Stomach (tissue), 9 donors: ENCODE measurements around the gene MCRIP2. TPM values are rescaled to one million over a fixed set of nuclear protein-coding genes. Genes with fewer than 3 reads are reported as not detected.

Experiments
- DNase-seq, 2 donors: peaks; one replicate each; pipeline versions ENCODE4 v3.0.0 to v3.0.0-alpha.2; 2013 to 2019
- H3K27ac ChIP-seq, 5 donors: fragments of 200-600 bp in 4 of 5; sonication (generic) in 4 of 5; one replicate each; pipeline ENCODE4 v1.5.1; 2013 to 2019; ENCODE audit warnings: mild to moderate bottlenecking in 1 of 5, moderate library complexity in 1 of 5
- H3K27me3 ChIP-seq, 3 donors: fragments of 200-600 bp; sonication (generic); one replicate each; pipeline ENCODE4 v1.5.1; 2017 to 2019; ENCODE audit warnings: mixed run types in 1 of 3
- H3K36me3 ChIP-seq, 4 donors: fragments of 200-600 bp; sonication (generic); 1 replicate in 3 of 4; 2 replicates in 1 of 4; pipeline ENCODE4 v1.5.1; 2016 to 2019
- H3K4me1 ChIP-seq, 4 donors: fragments of 200-600 bp; sonication (generic); one replicate each; pipeline ENCODE4 v1.5.1; 2016 to 2019
- H3K4me3 ChIP-seq, 4 donors: fragments of 200-600 bp; sonication (generic) in 3 of 4; one replicate each; pipeline ENCODE4 v1.5.1; 2016 to 2019; ENCODE audit warnings: mild to moderate bottlenecking in 1 of 4
- H3K9me3 ChIP-seq, 4 donors: fragments of 200-600 bp; sonication (generic); one replicate each; pipeline ENCODE4 v1.5.1; 2016 to 2019
- CTCF ChIP-seq, 7 experiments: fragments of 450-650 bp in 4 of 7; fragments of 200-600 bp in 3 of 7; sonication (generic) in 3 of 7; IDR thresholded peaks; one replicate each; pipeline ENCODE4 v1.5.1; 2016 to 2019; ENCODE audit warnings: antibody characterized with exemption in 7 of 7, control low read depth in 2 of 7, mild to moderate bottlenecking in 1 of 7
- EP300 ChIP-seq: sonication (generic); formaldehyde crosslinking; IDR thresholded peaks from one replicate; pipeline ENCODE4 v1.6.1; 2017; ENCODE audit warnings: antibody characterized with exemption
- POLR2A ChIP-seq, 4 donors: fragments of 450-650 bp; IDR thresholded peaks; one replicate each; pipeline ENCODE4 v1.6.1; 2016; ENCODE audit warnings: antibody characterized with exemption in 4 of 4, control low read depth in 2 of 4, mild to moderate bottlenecking in 1 of 4, moderate library complexity in 1 of 4
- POLR2AphosphoS5 ChIP-seq, 3 donors: sonication (generic); formaldehyde crosslinking; IDR thresholded peaks; one replicate each; pipeline ENCODE4 v1.6.1; 2016; ENCODE audit warnings: antibody characterized with exemption in 3 of 3
- WGBS, 5 donors: extraction: QIAGEN DNeasy Blood & Tissue Kit in 3 of 5; methylation state at CpG; one replicate each; pipeline versions ENCODE4 v1.1.5 to v1.1.7; 2013 to 2018; 5-methylcytosine and 5-hydroxymethylcytosine counted together
- intact Hi-C: fragments of 100-400 bp; cut with DNase I; formaldehyde crosslinking; loops from one replicate; pipeline ENCODE4 v1.15.1; 2023; ENCODE audit warnings: low total_unique reads
- polyA plus RNA-seq, 3 donors: library from polyadenylated mRNA; stranded (reverse); fragments of 200-250 nt; gene quantifications; one replicate each; pipeline ENCODE4 v1.2.3, GENCODE V29; 2013
- total RNA-seq, 5 donors: library from RNA; depleted of rRNA; stranded (reverse); fragments of >200 nt; gene quantifications; one replicate each; pipeline versions ENCODE4 v1.1.0 to v1.2.3, GENCODE V29; 2014 to 2016
- donor health status: healthy with polysubstance abuse.
- donor health status: Bipolar disorder and iron deficiency.
- donor health status: healthy.

Gene MCRIP2
- total and polyA plus RNA-seq, 8 donors = 14.0 to 440 (median 89.5) TPM

- Histone ChIP-seq H3K27me3 (peaks cover 0 to 18% (median 0%) of the 10 kb centered on the region in 3 donors), H3K4me3 (peak overlapping the region in 1 of 4 donors; percentile 9), H3K27ac (no peak overlapping the region), H3K9me3 (no peaks in the 10 kb centered on the region), H3K4me1 (peaks cover 34 to 63% (median 61%) of the 10 kb centered on the region in 4 donors), H3K36me3 (peaks cover 27 to 33% (median 31%) of the 10 kb centered on the region in 4 donors)
- intact Hi-C loops = no loop called here
- peak; percentile 83 to 93 for DNase-seq
- no peak for TF ChIP-seq EP300
- peak in 1 of 3 donors; percentile 53 for TF ChIP-seq POLR2AphosphoS5 (IDR thresholded peaks at IDR 0.05)
- 43 to 63% (median 44%) methylated on average over 16 to 23 of the region's 23 CpGs for WGBS, 5 donors
Observed at GRCh38 chr16:676913-677312, 35.3 kb downstream of the MCRIP2 start.

DNA sequence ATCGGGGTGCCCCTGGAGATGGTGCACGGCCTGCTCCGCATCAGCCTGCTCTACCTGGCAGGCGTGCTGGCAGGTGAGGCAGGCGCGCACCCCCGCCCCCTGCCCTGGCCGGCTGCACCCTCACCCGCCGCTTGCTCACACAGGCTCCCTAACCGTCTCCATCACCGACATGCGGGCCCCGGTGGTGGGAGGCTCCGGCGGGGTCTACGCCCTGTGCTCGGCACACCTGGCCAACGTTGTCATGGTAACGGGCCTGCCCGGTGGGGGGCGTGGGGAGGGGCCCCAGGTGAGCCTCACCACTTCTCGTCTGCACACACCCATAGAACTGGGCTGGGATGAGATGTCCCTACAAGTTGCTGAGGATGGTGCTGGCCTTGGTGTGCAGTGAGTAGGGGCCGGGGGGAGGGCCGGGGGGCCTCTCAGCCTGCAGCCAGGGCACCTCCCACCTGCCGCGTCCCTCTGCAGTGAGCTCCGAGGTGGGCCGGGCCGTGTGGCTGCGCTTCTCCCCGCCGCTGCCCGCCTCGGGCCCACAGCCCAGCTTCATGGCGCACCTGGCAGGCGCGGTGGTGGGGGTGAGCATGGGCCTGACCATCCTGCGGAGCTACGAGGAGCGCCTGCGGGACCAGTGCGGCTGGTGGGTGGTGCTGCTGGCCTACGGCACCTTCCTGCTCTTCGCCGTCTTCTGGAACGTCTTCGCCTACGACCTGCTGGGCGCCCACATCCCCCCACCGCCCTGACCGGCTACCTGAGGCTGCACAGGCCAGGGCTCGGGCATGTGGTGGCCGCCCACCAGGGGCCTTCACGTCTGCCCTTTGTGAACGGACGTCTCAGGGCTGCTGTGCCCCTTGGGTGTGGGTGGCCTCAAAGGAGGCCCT lies 35.9 kb downstream of the MCRIP2 start:
- 42 to 60% (median 47%) methylated on average over 31 to 57 of the region's 57 CpGs for WGBS, 5 donors
- Histone ChIP-seq H3K4me1 (peaks cover 41 to 70% (median 67%) of the 10 kb centered on the region in 4 donors), H3K27ac (no peak overlapping the region), H3K9me3 (no peaks in the 10 kb centered on the region), H3K27me3 (peaks cover 0 to 18% (median 0%) of the 10 kb centered on the region in 3 donors), H3K36me3 (peaks cover 27 to 33% (median 31%) of the 10 kb centered on the region in 4 donors), H3K4me3 (peak overlapping the region in 1 of 4 donors; percentile 9)
- intact Hi-C loops = no loop called here
- DNase-seq = no peak
- no peak for TF ChIP-seq POLR2A (IDR thresholded peaks at IDR 0.05)
- no peak for TF ChIP-seq CTCF (IDR thresholded peaks at IDR 0.05)
- TF ChIP-seq POLR2AphosphoS5 (IDR thresholded peaks at IDR 0.05) = no peak
- no peak for TF ChIP-seq EP300

DNA sequence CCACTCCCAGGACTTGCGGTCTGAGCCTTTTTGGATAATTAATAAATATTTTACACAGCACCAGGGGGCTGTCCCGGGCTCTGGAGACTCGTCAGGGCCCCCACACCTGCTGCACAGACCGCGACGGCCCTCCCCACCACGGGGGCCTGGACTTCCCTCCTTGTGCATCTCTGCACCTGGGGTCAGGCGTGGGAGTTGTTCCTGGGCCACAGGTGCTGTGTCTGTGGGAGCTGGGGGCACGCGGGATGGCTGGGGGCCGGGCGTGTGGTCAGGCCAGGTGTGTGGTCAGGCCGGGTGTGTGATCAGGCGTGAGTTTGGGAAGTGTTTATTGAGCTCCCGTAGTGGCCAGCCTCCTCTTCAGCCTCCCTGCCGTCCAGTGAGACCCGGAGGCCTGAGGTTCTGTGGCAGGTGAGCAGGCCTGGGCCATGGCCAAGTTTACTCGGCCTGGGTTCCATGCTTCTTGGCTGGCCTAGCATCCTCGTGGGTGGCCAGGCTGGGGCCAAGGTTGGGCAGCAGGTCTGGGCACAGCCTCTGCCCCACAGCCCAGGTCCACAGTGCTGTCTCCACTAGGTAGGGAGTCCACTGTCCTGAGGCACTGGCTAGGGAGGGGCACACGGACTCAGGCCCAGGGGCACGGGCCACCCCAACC lies 36.7 kb downstream of the MCRIP2 start:
- intact Hi-C loops = no loop called here
- Histone ChIP-seq H3K27ac (peak overlapping the region in 3 of 5 donors; percentile 62 to 95 (median 93)), H3K27me3 (peaks cover 0 to 18% (median 0%) of the 10 kb centered on the region in 3 donors), H3K9me3 (no peaks in the 10 kb centered on the region), H3K4me1 (peaks cover 49 to 78% (median 75%) of the 10 kb centered on the region in 4 donors), H3K36me3 (peaks cover 27 to 33% (median 30%) of the 10 kb centered on the region in 4 donors), H3K4me3 (no peak overlapping the region)
- DNase-seq = no peak
- 71 to 78% (median 75%) methylated on average over 13 to 21 of the region's 21 CpGs for WGBS, 5 donors
- TF ChIP-seq POLR2AphosphoS5 (IDR thresholded peaks at IDR 0.05) (no peak), POLR2A (IDR thresholded peaks at IDR 0.05) (no peak), EP300 (no peak), CTCF (IDR thresholded peaks at IDR 0.05) (no peak)

- intact Hi-C loops = no loop called here
- Histone ChIP-seq H3K27me3 (peaks cover 0 to 18% (median 0%) of the 10 kb centered on the region in 3 donors), H3K4me3 (peak overlapping the region; percentile 88 to 93 (median 88)), H3K36me3 (peaks cover 22 to 25% (median 23%) of the 10 kb centered on the region in 4 donors), H3K4me1 (peaks cover 55 to 84% (median 80%) of the 10 kb centered on the region in 4 donors), H3K27ac (peak overlapping the region; percentile 62 to 97 (median 93)), H3K9me3 (no peaks in the 10 kb centered on the region)
- peak; percentile 76 to 91 for DNase-seq
- 17 to 45% (median 26%) methylated on average over 27 to 52 of the region's 52 CpGs for WGBS, 5 donors
- no peak for TF ChIP-seq CTCF (IDR thresholded peaks at IDR 0.05)
- TF ChIP-seq POLR2AphosphoS5 (IDR thresholded peaks at IDR 0.05) = no peak
- TF ChIP-seq POLR2A (IDR thresholded peaks at IDR 0.05) = no peak
- no peak for TF ChIP-seq EP300
Observed at GRCh38 chr16:678858-679813, 37.5 kb downstream of the MCRIP2 start.
